ENCODE measurements around the gene HPCAL4. TPM values are rescaled to one million over a fixed set of nuclear protein-coding genes. Genes with fewer than 3 reads are reported as not detected.

The HPCAL4 gene
- total RNA-seq, 2 donors from 2014 or later = not detected

GRCh38 chr1:39649636-39650185 lies 41.5 kb downstream of the HPCAL4 start:
- Mint-ChIP-seq H3K4me1 (peaks cover 5% of the 10 kb centered on the region), H3K4me3 (no peak overlapping the region), H3K27me3 (ENCODE audit: insufficient read depth) (peaks cover 80% of the 10 kb centered on the region), H3K27ac (no peak overlapping the region), H3K9me3 (no peaks in the 10 kb centered on the region), H3K36me3 (ENCODE audit: low read depth) (no peaks in the 10 kb centered on the region)
- Histone ChIP-seq H3K36me3 (ENCODE audit: control insufficient read depth, insufficient read depth, low read length) (no peaks in the 10 kb centered on the region), H3K4me1 (ENCODE audit: control insufficient read depth, insufficient read depth, low read length) (no peaks in the 10 kb centered on the region), H3K4me3 (ENCODE audit: low read length) (no peak overlapping the region), H3K27me3 (ENCODE audit: control insufficient read depth, insufficient read depth, low read length, poor library complexity, severe bottlenecking) (peaks cover 55% of the 10 kb centered on the region), H3K27ac (ENCODE audit: low read depth, low read length) (no peak overlapping the region), H3K9ac (ENCODE audit: extremely low read depth, low read length, poor library complexity, severe bottlenecking) (no peak overlapping the region), H3K9me3 (ENCODE audit: control insufficient read depth, low read length) (no peaks in the 10 kb centered on the region)
- WGBS, 2 experiments (ENCODE audit: insufficient coverage in 1 of 2, insufficient read length in 1 of 2) = 80 to 91% methylated on average over 1 to 2 of the region's 2 CpGs
- TF ChIP-seq CTCF (conservative IDR thresholded peaks at IDR 0.05) = no peak
- DNase-seq = no peak

- H3K27ac ChIP-seq (ENCODE audit: low read depth, low read length) = no peak overlapping the region
- H3K36me3 Mint-ChIP-seq (ENCODE audit: low read depth) = no peaks in the 10 kb centered on the region
- DNase-seq = no peak
- no peak for TF ChIP-seq CTCF (conservative IDR thresholded peaks at IDR 0.05)
- H3K9me3 ChIP-seq (ENCODE audit: control insufficient read depth, low read length) = no peaks in the 10 kb centered on the region
- no peak overlapping the region for H3K4me3 ChIP-seq (ENCODE audit: low read length)
- H3K27me3 ChIP-seq (ENCODE audit: control insufficient read depth, insufficient read depth, low read length, poor library complexity, severe bottlenecking) = peaks cover 56% of the 10 kb centered on the region
- WGBS, 2 experiments (ENCODE audit: insufficient coverage in 1 of 2, insufficient read length in 1 of 2) = 67 to 75% methylated on average over 1 to 2 of the region's 2 CpGs
- no peak overlapping the region for H3K9ac ChIP-seq (ENCODE audit: extremely low read depth, low read length, poor library complexity, severe bottlenecking)
- H3K36me3 ChIP-seq (ENCODE audit: control insufficient read depth, insufficient read depth, low read length) = no peaks in the 10 kb centered on the region
- no peaks in the 10 kb centered on the region for H3K9me3 Mint-ChIP-seq
- no peak overlapping the region for H3K27ac Mint-ChIP-seq
- H3K27me3 Mint-ChIP-seq (ENCODE audit: insufficient read depth) = peaks cover 80% of the 10 kb centered on the region
- H3K4me1 Mint-ChIP-seq = peaks cover 5% of the 10 kb centered on the region
- H3K4me3 Mint-ChIP-seq = no peak overlapping the region
- no peaks in the 10 kb centered on the region for H3K4me1 ChIP-seq (ENCODE audit: control insufficient read depth, insufficient read depth, low read length)
Measured at GRCh38 chr1:39648496-39648895, 42.7 kb downstream of the HPCAL4 start.

GRCh38 chr1:39647247-39647646 lies 44.0 kb downstream of the HPCAL4 start:
- Histone ChIP-seq H3K4me1 (ENCODE audit: control insufficient read depth, insufficient read depth, low read length) (no peaks in the 10 kb centered on the region), H3K27ac (ENCODE audit: low read depth, low read length) (no peak overlapping the region), H3K36me3 (ENCODE audit: control insufficient read depth, insufficient read depth, low read length) (no peaks in the 10 kb centered on the region), H3K9me3 (ENCODE audit: control insufficient read depth, low read length) (no peaks in the 10 kb centered on the region), H3K9ac (ENCODE audit: extremely low read depth, low read length, poor library complexity, severe bottlenecking) (no peak overlapping the region), H3K27me3 (ENCODE audit: control insufficient read depth, insufficient read depth, low read length, poor library complexity, severe bottlenecking) (peaks cover 68% of the 10 kb centered on the region), H3K4me3 (ENCODE audit: low read length) (no peak overlapping the region)
- no peaks in the 10 kb centered on the region for H3K9me3 Mint-ChIP-seq
- WGBS, 2 experiments (ENCODE audit: insufficient coverage in 1 of 2, insufficient read length in 1 of 2) = 73 to 79% methylated on average over 2 to 3 of the region's 3 CpGs
- DNase-seq = no peak
- peaks cover 5% of the 10 kb centered on the region for H3K4me1 Mint-ChIP-seq
- H3K4me3 Mint-ChIP-seq = no peak overlapping the region
- no peak overlapping the region for H3K27ac Mint-ChIP-seq
- H3K27me3 Mint-ChIP-seq (ENCODE audit: insufficient read depth) = peaks cover 82% of the 10 kb centered on the region
- no peaks in the 10 kb centered on the region for H3K36me3 Mint-ChIP-seq (ENCODE audit: low read depth)
- TF ChIP-seq CTCF (conservative IDR thresholded peaks at IDR 0.05) = no peak
